ENCODE measurements around the gene SGIP1. TPM values are rescaled to one million over a fixed set of nuclear protein-coding genes. Genes with fewer than 3 reads are reported as not detected.

Gene SGIP1
- total RNA-seq, 1 donor from 2014 or later, result 4.2 TPM

GRCh38 chr1:66681686-66682085 is 147.7 kb downstream of the SGIP1 start:
- H3K27me3 Mint-ChIP-seq (ENCODE audit: insufficient read depth, low read depth), result no peaks in the 10 kb centered on the region
- no peaks in the 10 kb centered on the region for H3K27me3 ChIP-seq
- no peaks in the 10 kb centered on the region for H3K36me3 ChIP-seq
- H3K9me3 ChIP-seq (ENCODE audit: low read depth), result no peaks in the 10 kb centered on the region
- no peak overlapping the region for H3K4me3 Mint-ChIP-seq
- H3K27ac Mint-ChIP-seq, result no peak overlapping the region
- no peaks in the 10 kb centered on the region for H3K4me1 ChIP-seq
- no peaks in the 10 kb centered on the region for H3F3A ChIP-seq (ENCODE audit: low read depth)
- TF ChIP-seq EZH2 (IDR thresholded peaks at IDR 0.05), result no peak
- TF ChIP-seq EZH2phosphoT487 (IDR thresholded peaks at IDR 0.05), result no peak
- no peak for TF ChIP-seq CTCF (IDR thresholded peaks at IDR 0.05)
- no peak overlapping the region for H3K4me2 ChIP-seq
- no peak overlapping the region for H2AFZ ChIP-seq (replicated peaks)
- H3K4me1 Mint-ChIP-seq, result no peaks in the 10 kb centered on the region
- H3K4me3 ChIP-seq, result no peak overlapping the region
- no peak overlapping the region for H3K27ac ChIP-seq
- DNase-seq (ENCODE audit: low spot score), result no peak
- H3K36me3 Mint-ChIP-seq, result no peaks in the 10 kb centered on the region
- H3K9me3 Mint-ChIP-seq, result no peaks in the 10 kb centered on the region
- H3K79me2 ChIP-seq (ENCODE audit: low read depth), result no peaks in the 10 kb centered on the region
- no peak overlapping the region for H3K9ac ChIP-seq
- H4K20me1 ChIP-seq (ENCODE audit: low read depth), result no peaks in the 10 kb centered on the region

GRCh38 chr1:66682106-66682505 is 148.2 kb downstream of the SGIP1 start:
- H3K27me3 ChIP-seq, result no peaks in the 10 kb centered on the region
- no peaks in the 10 kb centered on the region for H3K79me2 ChIP-seq (ENCODE audit: low read depth)
- no peak overlapping the region for H3K4me2 ChIP-seq
- no peaks in the 10 kb centered on the region for H3K27me3 Mint-ChIP-seq (ENCODE audit: insufficient read depth, low read depth)
- H3F3A ChIP-seq (ENCODE audit: low read depth), result no peaks in the 10 kb centered on the region
- no peak overlapping the region for H3K27ac ChIP-seq
- H3K27ac Mint-ChIP-seq, result no peak overlapping the region
- no peaks in the 10 kb centered on the region for H3K9me3 ChIP-seq (ENCODE audit: low read depth)
- no peaks in the 10 kb centered on the region for H3K4me1 ChIP-seq
- H3K4me3 ChIP-seq, result no peak overlapping the region
- H3K9me3 Mint-ChIP-seq, result no peaks in the 10 kb centered on the region
- DNase-seq (ENCODE audit: low spot score), result no peak
- H3K9ac ChIP-seq, result no peak overlapping the region
- H4K20me1 ChIP-seq (ENCODE audit: low read depth), result no peaks in the 10 kb centered on the region
- H2AFZ ChIP-seq (replicated peaks), result no peak overlapping the region
- TF ChIP-seq CTCF (IDR thresholded peaks at IDR 0.05) (no peak), EZH2 (IDR thresholded peaks at IDR 0.05) (no peak), EZH2phosphoT487 (IDR thresholded peaks at IDR 0.05) (no peak)
- no peaks in the 10 kb centered on the region for H3K36me3 ChIP-seq
- no peak overlapping the region for H3K4me3 Mint-ChIP-seq
- H3K36me3 Mint-ChIP-seq, result no peaks in the 10 kb centered on the region
- no peaks in the 10 kb centered on the region for H3K4me1 Mint-ChIP-seq

GRCh38 chr1:66684353-66684752 is 150.4 kb downstream of the SGIP1 start:
- H3K27ac Mint-ChIP-seq, result no peak overlapping the region

More at GRCh38 chr1:66684353-66684752, 150.4 kb downstream of the SGIP1 start:
- no peak overlapping the region for H2AFZ ChIP-seq (replicated peaks)
- H3K27me3 Mint-ChIP-seq (ENCODE audit: insufficient read depth, low read depth), result no peaks in the 10 kb centered on the region
- H3K36me3 Mint-ChIP-seq, result no peaks in the 10 kb centered on the region
- H3K4me1 ChIP-seq, result no peaks in the 10 kb centered on the region
- H4K20me1 ChIP-seq (ENCODE audit: low read depth), result no peaks in the 10 kb centered on the region
- no peak for DNase-seq (ENCODE audit: low spot score)
- H3K4me1 Mint-ChIP-seq, result no peaks in the 10 kb centered on the region
- H3K4me2 ChIP-seq, result no peak overlapping the region
- no peak overlapping the region for H3K4me3 Mint-ChIP-seq
- H3K9me3 Mint-ChIP-seq, result no peaks in the 10 kb centered on the region
- no peaks in the 10 kb centered on the region for H3K79me2 ChIP-seq (ENCODE audit: low read depth)
- no peaks in the 10 kb centered on the region for H3K27me3 ChIP-seq
- no peaks in the 10 kb centered on the region for H3K36me3 ChIP-seq
- no peak for TF ChIP-seq CTCF (IDR thresholded peaks at IDR 0.05)
- TF ChIP-seq EZH2phosphoT487 (IDR thresholded peaks at IDR 0.05), result no peak
- no peak for TF ChIP-seq EZH2 (IDR thresholded peaks at IDR 0.05)
- H3F3A ChIP-seq (ENCODE audit: low read depth), result no peaks in the 10 kb centered on the region
- no peak overlapping the region for H3K4me3 ChIP-seq
- H3K9me3 ChIP-seq (ENCODE audit: low read depth), result no peaks in the 10 kb centered on the region
- no peak overlapping the region for H3K27ac ChIP-seq
- H3K9ac ChIP-seq, result no peak overlapping the region

Measured in neural progenitor cell (in vitro differentiated cells).